ENCODE data around the gene TSC22D4.
A peak's percentile ranks its signal among the peaks of the same experiment; 100 is the strongest.

The TSC22D4 gene

GRCh38 chr7:100428199-100428966, 50.6 kb downstream of the TSC22D4 start, which contains the start of gene ZCWPW1:
Gene ZCWPW1 (minus strand): TSS chr7:100428703. CDS start chr7:100420649, 8,054 bp downstream.
- DNase-seq (ENCODE audit: low spot score) = peak; percentile 88

GRCh38 chr7:100427762-100428198, 51.2 kb downstream of the TSC22D4 start:
- no peak for DNase-seq (ENCODE audit: low spot score)

- no peak for DNase-seq (ENCODE audit: low spot score)
Measured at GRCh38 chr7:100426516-100426915, 52.5 kb downstream of the TSC22D4 start.

- DNase-seq (ENCODE audit: low spot score) = no peak
Measured at GRCh38 chr7:100425347-100425746, 53.7 kb downstream of the TSC22D4 start.

- DNase-seq (ENCODE audit: low spot score) = no peak
Measured at GRCh38 chr7:100423315-100423714, 55.7 kb downstream of the TSC22D4 start.

- no peak for DNase-seq (ENCODE audit: low spot score)
Measured at GRCh38 chr7:100419660-100420226, 59.3 kb downstream of the TSC22D4 start.

GRCh38 chr7:100418930-100419659, 59.9 kb downstream of the TSC22D4 start:
- no peak for DNase-seq (ENCODE audit: low spot score)
